HG02798 (cell line): Measurements from ENCODE around the gene MS4A10.
A peak's percentile ranks its signal among the peaks of the same experiment; 100 is the strongest.

Experiments
- ATAC-seq: cut with Tn5 transposase; IDR thresholded peaks from one replicate; pipeline ENCODE4 v1.9.1; 2021; ENCODE audit warnings: mild to moderate bottlenecking; ENCODE audit not compliant: unreplicated experiment, poor library complexity

Gene MS4A10

GRCh38 chr11:60764879-60765278 is 20.3 kb upstream of the MS4A10 start:
- peak; percentile 50 for ATAC-seq

- no peak for ATAC-seq
Observed at GRCh38 chr11:60765355-60765754, 19.8 kb upstream of the MS4A10 start.

GRCh38 chr11:60766547-60766946 is 18.6 kb upstream of the MS4A10 start:
- ATAC-seq: no peak

- no peak for ATAC-seq
Observed at GRCh38 chr11:60767388-60767811, 17.7 kb upstream of the MS4A10 start.

GRCh38 chr11:60768202-60768601 is 16.9 kb upstream of the MS4A10 start:
- ATAC-seq: no peak

GRCh38 chr11:60769273-60769672 is 15.9 kb upstream of the MS4A10 start:
- ATAC-seq: no peak

GRCh38 chr11:60769811-60770210 is 15.3 kb upstream of the MS4A10 start:
- ATAC-seq: no peak

- ATAC-seq: no peak
Observed at GRCh38 chr11:60771146-60771545, 14.0 kb upstream of the MS4A10 start.

GRCh38 chr11:60771879-60772525 is 13.1 kb upstream of the MS4A10 start:
- ATAC-seq: peak; percentile 32

- ATAC-seq: no peak
Observed at GRCh38 chr11:60772666-60773065, 12.5 kb upstream of the MS4A10 start.

GRCh38 chr11:60774726-60775125 is 10.4 kb upstream of the MS4A10 start:
- ATAC-seq: no peak

GRCh38 chr11:60775420-60775961 is 9.6 kb upstream of the MS4A10 start:
- peak; percentile 81 for ATAC-seq

- ATAC-seq: no peak
Observed at GRCh38 chr11:60776167-60776566, 9.0 kb upstream of the MS4A10 start.

- no peak for ATAC-seq
Observed at GRCh38 chr11:60777106-60777505, 8.0 kb upstream of the MS4A10 start.

- ATAC-seq: no peak
Observed at GRCh38 chr11:60777572-60777971, 7.6 kb upstream of the MS4A10 start.

- ATAC-seq: no peak
Observed at GRCh38 chr11:60780065-60780464, 5.1 kb upstream of the MS4A10 start.

GRCh38 chr11:60780774-60781173 is 4.4 kb upstream of the MS4A10 start:
- no peak for ATAC-seq

- no peak for ATAC-seq
Observed at GRCh38 chr11:60781286-60781980, 3.7 kb upstream of the MS4A10 start.

- no peak for ATAC-seq
Observed at GRCh38 chr11:60781981-60782316, 3.2 kb upstream of the MS4A10 start.

- ATAC-seq: no peak
Observed at GRCh38 chr11:60782393-60783140, 2.6 kb upstream of the MS4A10 start.

- ATAC-seq: no peak
Observed at GRCh38 chr11:60783141-60783484, 2.0 kb upstream of the MS4A10 start.
